Dermis blood vessel endothelial cell (primary cell): ENCODE data around the gene PIN4. TPM values are rescaled to one million over a fixed set of nuclear protein-coding genes. Genes with fewer than 3 reads are reported as not detected.
"Not testable (repeated sequence)": the region's sequence is repeated elsewhere in the genome, so short reads cannot be mapped to it uniquely, and the experiment has no call there.

Source experiments
- DNase-seq: peaks from one replicate; pipeline ENCODE4 v3.0.0; 2010
- total RNA-seq: library from RNA; depleted of rRNA; stranded (reverse); fragments of >200 nt; gene quantifications from 2 replicates; pipeline ENCODE4 v1.2.3, GENCODE V29; 2014

PIN4 gene
- total RNA-seq, 1 donor from 2014 or later, result 12.4 TPM

DNA sequence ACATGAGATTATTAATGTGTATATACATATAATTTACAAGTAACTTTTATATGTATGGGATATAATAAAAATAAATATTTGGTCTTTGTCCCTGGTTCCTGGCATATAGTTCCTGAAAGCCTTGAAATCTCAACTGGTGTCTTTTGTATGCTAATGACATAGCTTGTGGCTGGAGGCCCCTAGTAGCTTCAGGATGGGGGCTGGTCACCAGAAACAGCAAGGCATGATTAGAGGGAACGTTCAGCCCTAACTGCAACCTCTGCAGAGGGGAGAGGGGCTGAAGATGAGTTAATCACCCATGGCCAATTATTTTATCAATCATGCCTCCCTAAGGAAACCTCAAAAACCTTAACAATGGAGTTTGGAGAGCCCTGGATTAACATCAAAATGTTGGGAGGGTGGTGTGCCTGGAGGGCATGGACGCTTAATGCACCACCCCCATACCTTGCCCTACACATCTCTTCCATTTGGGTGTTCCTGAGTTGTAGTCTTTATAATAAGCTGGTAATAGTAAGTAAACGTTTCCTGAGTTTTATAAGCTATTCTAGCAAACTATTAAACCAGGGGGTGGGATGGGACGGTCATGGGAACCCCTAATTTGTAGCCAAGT, 21.3 kb downstream of the PIN4 start:
- peak; percentile 2 for DNase-seq

DNA sequence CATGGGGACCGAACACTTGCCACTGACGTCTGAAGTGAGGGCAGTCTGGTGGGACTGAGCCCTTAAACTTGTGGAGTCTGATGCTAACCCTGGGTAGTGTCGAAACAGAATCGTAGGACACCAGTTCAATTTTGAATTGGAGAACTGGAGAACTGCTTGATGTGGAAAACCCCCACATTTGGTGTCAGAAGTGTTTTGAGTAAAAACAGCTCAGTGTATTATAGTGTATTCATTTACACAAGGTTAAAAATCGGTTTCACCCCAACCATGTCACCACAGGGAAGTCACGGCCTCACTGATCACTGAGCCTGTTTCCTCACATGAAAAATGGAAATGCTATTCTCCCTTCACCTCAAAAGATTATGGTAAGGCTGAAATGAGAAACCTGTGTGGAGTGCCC, 21.9 kb downstream of the PIN4 start:
- DNase-seq, result no peak

DNA sequence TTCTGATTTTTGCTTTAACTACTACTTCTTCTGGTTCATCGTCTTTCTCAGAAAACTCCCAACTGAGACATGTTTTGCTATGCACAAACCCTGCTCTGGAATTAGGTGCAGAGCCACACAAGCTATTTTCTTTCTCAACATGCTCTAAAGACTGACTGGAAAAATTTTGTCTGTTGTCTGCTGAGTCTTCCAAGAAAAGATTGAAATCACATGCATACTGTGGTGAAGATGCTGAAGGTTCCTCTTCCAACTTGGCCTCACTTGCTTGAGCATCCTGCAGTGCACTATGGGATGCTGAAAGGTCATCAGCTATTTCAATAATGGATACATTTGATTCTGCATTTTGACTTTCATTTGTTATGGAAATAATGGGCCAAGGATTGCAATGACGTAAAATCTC, 24.1 kb downstream of the PIN4 start:
- no peak for DNase-seq

DNA sequence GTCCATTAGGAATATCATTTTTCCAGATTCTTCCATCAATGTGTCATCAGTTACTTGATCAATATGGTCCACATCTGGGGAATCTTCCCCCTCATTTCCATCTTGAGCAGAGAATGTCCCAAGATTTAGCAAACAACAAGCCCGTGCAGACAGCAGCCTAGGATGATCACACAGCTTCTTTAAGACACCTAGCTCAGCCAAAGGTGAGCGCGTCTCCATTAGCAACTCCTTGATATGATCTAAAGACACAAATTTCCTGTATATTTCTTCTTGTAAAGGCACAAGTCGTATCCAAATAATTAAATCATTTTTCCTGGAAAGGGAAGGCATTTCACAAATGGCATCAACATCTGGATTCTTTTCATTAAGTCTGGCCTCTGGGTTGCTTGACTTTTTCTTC, 25.8 kb downstream of the PIN4 start:
- no peak for DNase-seq

DNA sequence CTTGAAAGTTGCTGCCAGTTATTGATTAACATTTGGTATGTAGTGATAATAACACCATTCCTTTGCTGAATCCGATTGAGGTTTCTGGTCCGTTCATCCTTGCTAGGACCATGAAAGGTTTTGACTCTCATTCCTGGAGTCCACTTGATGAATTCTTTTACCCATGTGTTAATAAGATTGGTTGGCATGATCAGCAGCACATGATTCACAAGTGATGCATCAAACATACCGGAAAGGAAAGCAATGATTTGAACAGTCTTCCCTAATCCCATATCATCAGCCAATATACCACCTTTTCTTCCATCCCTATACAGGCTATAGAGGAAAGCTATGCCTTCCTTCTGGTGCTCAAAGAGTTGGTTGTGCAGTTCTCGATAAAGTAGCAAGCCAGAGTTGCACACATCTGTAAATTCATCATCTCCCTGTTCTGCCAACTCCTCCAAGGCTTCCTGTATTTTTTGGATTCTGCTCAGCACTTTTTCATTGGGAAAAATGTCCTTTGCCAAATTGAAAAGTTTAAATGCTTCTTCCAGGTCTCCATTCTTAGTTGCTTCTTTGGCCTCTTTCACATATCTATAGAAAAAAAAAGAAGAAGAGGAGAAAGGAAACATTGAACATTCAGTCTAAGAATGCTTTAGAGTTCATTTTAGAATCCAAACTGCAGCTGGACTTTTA, 26.7 kb downstream of the PIN4 start:
- DNase-seq, result no peak

- peak; percentile 1 for DNase-seq
Measured at GRCh38 chrX:72216973-72217372, 35.4 kb downstream of the PIN4 start.

GRCh38 chrX:72220375-72220774, 38.8 kb downstream of the PIN4 start:
- not testable (repeated sequence) for DNase-seq

DNA sequence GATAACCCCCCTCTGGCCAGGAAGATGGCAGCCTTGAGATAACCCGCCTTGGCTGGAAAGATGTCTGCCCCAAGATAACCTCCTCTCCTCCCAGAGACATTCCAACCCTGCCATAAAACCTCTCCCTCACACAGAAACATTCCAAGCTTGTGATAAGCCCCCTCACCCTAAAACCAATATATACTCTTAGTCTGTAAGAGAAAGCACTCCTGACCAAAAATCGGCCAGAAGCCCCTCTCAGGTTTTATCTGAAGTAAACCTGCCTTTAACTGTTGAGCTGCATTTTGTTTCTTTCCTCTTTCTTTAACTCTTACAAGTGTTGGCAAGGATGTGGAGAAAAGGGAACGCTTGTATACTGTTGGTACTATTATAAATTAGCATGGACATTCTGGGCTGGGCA, 48.7 kb downstream of the PIN4 start:
- no peak for DNase-seq

GRCh38 chrX:72236841-72237240, 55.3 kb downstream of the PIN4 start:
- DNase-seq, result no peak

GRCh38 chrX:72238183-72238582, 56.6 kb downstream of the PIN4 start:
- no peak for DNase-seq

DNA sequence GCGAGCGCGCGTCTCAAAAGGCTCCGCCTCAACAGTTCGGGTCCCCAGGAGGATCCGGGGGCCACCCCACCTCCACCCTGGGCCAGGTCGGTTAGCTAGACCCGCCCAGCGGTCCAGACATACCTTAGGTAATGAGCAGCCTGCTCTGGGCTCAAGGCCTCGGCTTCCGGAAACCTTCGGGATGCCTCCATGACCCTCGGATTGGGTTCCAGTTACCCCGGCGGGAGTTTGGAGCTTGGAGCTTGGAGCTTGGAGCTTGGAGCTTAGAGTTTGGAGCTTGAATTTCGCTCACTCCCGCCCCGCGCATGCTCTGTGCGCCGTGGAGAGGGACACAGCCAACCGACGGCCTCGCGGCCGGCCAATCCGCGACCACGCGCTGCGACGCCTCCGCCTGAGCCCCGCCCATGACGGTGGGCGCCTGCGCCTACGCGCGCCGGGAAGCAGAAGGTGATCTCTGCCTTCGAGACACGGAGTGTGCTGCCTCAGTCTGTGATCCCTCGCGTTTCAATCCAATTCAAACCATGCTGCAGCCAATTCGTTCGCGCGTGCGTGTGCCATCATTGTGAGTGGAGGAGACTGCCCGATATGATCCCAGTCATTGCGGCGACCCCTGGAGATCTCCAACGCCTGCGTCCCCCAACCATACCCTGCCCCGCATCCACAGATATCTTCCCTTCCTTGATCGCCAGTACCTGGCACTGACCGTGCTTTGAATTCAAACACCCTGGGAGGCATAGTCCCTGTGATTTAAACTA, 57.3 kb downstream of the PIN4 start, which contains the start of gene ERCC6L:
Gene ERCC6L, minus strand, starts transcription at position 307 of the 755 bp plus-strand sequence. Its CDS starts 116 bp downstream, at position 191.
- peak; percentile 91 for DNase-seq

DNA sequence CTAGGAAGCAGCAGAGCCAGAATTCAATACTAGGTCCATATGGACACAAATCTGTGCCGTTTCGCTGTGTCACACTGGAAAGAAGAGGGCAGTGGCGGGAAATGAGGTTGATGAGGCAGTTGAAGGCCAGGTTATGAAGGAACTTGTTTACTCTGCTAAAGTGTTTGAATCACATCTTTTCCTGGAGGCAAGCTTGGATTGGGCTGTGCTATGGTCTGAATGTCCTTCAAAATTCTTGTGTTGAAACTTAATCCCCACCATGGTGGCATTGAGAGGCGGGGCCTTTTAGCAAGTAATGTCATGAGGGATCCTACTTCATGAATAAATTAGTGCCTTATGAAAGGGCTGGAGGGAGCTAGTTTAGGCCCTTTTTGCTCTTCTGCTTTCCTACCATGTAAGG, 59.4 kb downstream of the PIN4 start:
- DNase-seq, result no peak

DNA sequence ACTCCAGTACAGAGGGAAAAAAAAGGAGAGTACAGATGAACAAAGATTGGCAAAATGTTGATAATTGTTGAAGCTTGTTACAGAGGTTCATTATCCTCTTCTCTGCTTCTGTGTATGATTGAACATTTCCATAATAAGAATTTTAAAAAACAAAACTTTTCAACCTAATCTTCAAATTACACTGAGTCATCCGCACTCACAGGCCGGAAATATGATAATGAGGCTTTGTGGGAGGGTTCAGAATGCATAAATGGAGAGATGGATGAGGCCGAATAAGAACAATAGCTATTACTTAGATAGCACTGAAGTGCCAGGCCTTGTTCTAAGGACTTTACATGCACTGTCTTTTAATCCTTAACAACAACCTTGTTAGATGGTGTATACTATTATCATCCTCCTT, 61.9 kb downstream of the PIN4 start:
- peak; percentile 66 for DNase-seq

- peak; percentile 73 for DNase-seq
Measured at GRCh38 chrX:72245461-72246089, 64.0 kb downstream of the PIN4 start.

DNA sequence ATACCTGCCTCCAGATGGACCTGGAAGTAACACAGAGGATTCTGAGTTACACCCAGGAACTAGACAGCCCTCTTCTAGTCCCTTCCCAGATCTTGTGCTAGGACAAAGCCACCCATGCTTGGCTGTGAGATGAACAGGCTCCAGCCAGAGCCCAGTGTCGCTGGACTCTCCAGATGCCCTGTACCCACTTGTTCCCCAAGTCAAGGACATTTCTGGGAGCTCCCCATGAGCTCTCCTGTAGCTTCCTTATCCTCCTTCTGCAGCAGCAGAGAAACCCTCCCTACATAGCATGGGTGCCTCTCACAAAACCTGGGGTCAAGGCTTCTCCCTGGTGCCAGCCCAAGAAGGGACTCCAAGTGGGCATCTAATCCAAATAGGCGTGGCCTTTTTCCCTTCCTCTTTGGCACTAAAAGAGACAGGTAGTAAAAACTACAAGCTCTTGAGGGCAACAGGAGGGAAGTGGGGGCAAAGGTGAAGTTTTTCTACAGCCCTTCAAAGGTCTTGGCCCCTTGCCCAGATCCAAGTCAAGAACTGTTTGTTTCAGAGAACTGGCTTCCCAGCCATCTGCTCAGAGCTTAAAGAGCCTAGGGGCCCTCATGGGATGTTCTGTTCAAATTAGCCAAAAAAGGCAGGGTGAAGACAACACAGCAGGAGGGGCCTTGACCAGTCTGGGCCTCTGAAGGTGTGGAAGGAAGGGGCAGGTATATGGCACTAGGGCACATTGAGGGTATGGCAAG, 65.8 kb downstream of the PIN4 start:
- peak; percentile 75 for DNase-seq

Other genes with a start within 250 kb of the PIN4 start
- 0.47 and 0.51 TPM in 2 replicates for gene RTL5, start 49.8 kb upstream of the PIN4 start, total RNA-seq
- gene ERCC6L, start 57.3 kb downstream of the PIN4 start, total RNA-seq, result 2.4 and 9.4 TPM in 2 replicates
- gene RPS4X, start 95.5 kb downstream of the PIN4 start, total RNA-seq, result 639 and 1,493 TPM in 2 replicates
- not detected in 2 replicates for gene CITED1, start 124.2 kb downstream of the PIN4 start, total RNA-seq